Spleen (tissue), 11 donors: ENCODE measurements around the gene CPSF4L. TPM values are rescaled to one million over a fixed set of nuclear protein-coding genes. Genes with fewer than 3 reads are reported as not detected.

Experiments used
- DNase-seq: peaks from one replicate; pipeline ENCODE4 v3.0.0-alpha.2; 2020
- H3K27ac ChIP-seq, 8 donors: fragments of 200-600 bp; sonication (generic) in 7 of 8; 1 replicate in 4 of 8; 2 replicates in 4 of 8; pipeline versions ENCODE4 v1.5.0 to v1.8.0; 2016 to 2021; ENCODE audit warnings: inconsistent platforms in 4 of 8, mild to moderate bottlenecking in 4 of 8, moderate library complexity in 1 of 8
- H3K27me3 ChIP-seq, 7 donors: fragments of 200-600 bp; sonication (generic) in 6 of 7; replicated peaks in 1 of 7; 1 replicate in 4 of 7; 2 replicates in 3 of 7; pipeline versions ENCODE4 v1.5.0 to v1.8.0; 2016 to 2021; ENCODE audit warnings: inconsistent platforms in 3 of 7, mild to moderate bottlenecking in 1 of 7
- H3K36me3 ChIP-seq, 6 donors: fragments of 200-600 bp; sonication (generic) in 5 of 6; 1 replicate in 4 of 6; 2 replicates in 2 of 6; pipeline versions ENCODE4 v1.5.0 to v1.8.0; 2016 to 2021; ENCODE audit warnings: inconsistent platforms in 2 of 6
- H3K4me1 ChIP-seq, 6 donors: fragments of 200-600 bp; sonication (generic) in 5 of 6; 1 replicate in 3 of 6; 2 replicates in 3 of 6; pipeline versions ENCODE4 v1.5.0 to v1.8.0; 2016 to 2021; ENCODE audit warnings: inconsistent platforms in 3 of 6
- H3K4me3 ChIP-seq, 8 donors: fragments of 200-600 bp; sonication (generic) in 7 of 8; 1 replicate in 4 of 8; 2 replicates in 4 of 8; pipeline versions ENCODE4 v1.5.0 to v1.8.0; 2016 to 2021; ENCODE audit warnings: inconsistent platforms in 4 of 8, mild to moderate bottlenecking in 4 of 8, moderate library complexity in 2 of 8
- H3K9me3 ChIP-seq, 8 donors: fragments of 200-600 bp; sonication (generic) in 7 of 8; 1 replicate in 4 of 8; 2 replicates in 4 of 8; pipeline versions ENCODE4 v1.5.0 to v1.8.0; 2016 to 2021; ENCODE audit warnings: inconsistent platforms in 4 of 8
- CTCF ChIP-seq, 11 experiments: fragments of 200-600 bp in 7 of 11; fragments of 450-650 bp in 4 of 11; sonication (generic) in 4 of 11; IDR thresholded peaks in 8 of 11; conservative IDR thresholded peaks in 3 of 11; 1 replicate in 7 of 11; 2 replicates in 4 of 11; pipeline versions ENCODE4 v1.4.0 to v1.8.0; 2016 to 2021; ENCODE audit warnings: antibody characterized with exemption in 11 of 11, inconsistent platforms in 4 of 11, mild to moderate bottlenecking in 1 of 11
- POLR2A ChIP-seq, 3 donors: fragments of 450-650 bp; IDR thresholded peaks; one replicate each; pipeline ENCODE4 v1.5.1; 2017; ENCODE audit warnings: antibody characterized with exemption in 3 of 3, mild to moderate bottlenecking in 1 of 3
- POLR2AphosphoS5 ChIP-seq, 3 donors: sonication (generic); formaldehyde crosslinking; IDR thresholded peaks; one replicate each; pipeline ENCODE4 v1.5.1; 2017; ENCODE audit warnings: antibody characterized with exemption in 3 of 3
- WGBS, 5 donors: extraction: QIAGEN DNeasy Blood & Tissue Kit in 3 of 5; methylation state at CpG; one replicate each; pipeline versions ENCODE4 v1.1.5 to v1.1.7; 2013 to 2018; 5-methylcytosine and 5-hydroxymethylcytosine counted together
- intact Hi-C: fragments of 100-400 bp; cut with DNase I; formaldehyde crosslinking; loops from one replicate; pipeline ENCODE4 v1.15.0; 2023; ENCODE audit warnings: low total_unique reads
- polyA plus RNA-seq, 3 donors: library from polyadenylated mRNA; stranded (reverse); fragments of 200-250 nt; gene quantifications; one replicate each; pipeline ENCODE4 v1.2.1, GENCODE V29; 2013
- total RNA-seq, 7 donors: library from RNA; depleted of rRNA in 3 of 7; stranded (reverse); fragments of >200 nt in 3 of 7; fragmentation: NEBNext Ultra II Directional in 4 of 7; extraction: Animal tissue kit (Norgen Biotek cat#: 25700) in 4 of 7; gene quantifications; one replicate each; pipeline versions ENCODE4 v1.1.0 to v1.2.1, GENCODE V29; 2016 to 2021
- donor health status: healthy with polysubstance abuse.
- donor health status: DM: no; HTN: no; CAD: no; lungs with moderate emphysema.
- donor health status: DM: no; HTN: no; CAD: no.
- donor health status: Bipolar disorder and iron deficiency.
- donor health status: healthy.
- donor health status: DM: no; HTN: no; CAD: no.
- donor health status: DM: yes; HTN: yes; CAD: no.

CPSF4L gene
- total and polyA plus RNA-seq, 10 donors = not detected

- 69 to 86% (median 81%) methylated on average over 7 to 15 of the region's 15 CpGs for WGBS, 5 donors
- intact Hi-C loops = no loop called here
- H3K36me3 ChIP-seq = peaks cover 0 to 33% (median 12%) of the 10 kb centered on the region in 6 donors
- TF ChIP-seq POLR2A (IDR thresholded peaks at IDR 0.05) (no peak), POLR2AphosphoS5 (IDR thresholded peaks at IDR 0.05) (peak in 1 of 3 donors; percentile 68)
- H3K9me3 ChIP-seq = no peaks in the 10 kb centered on the region
- H3K27me3 ChIP-seq = no peaks in the 10 kb centered on the region
- H3K27ac ChIP-seq = peak overlapping the region in 3 of 8 donors; percentile 10 to 31 (median 27)
- no peak overlapping the region for H3K4me3 ChIP-seq
- no peak for DNase-seq
- peaks cover 9 to 77% (median 31%) of the 10 kb centered on the region in 6 donors for H3K4me1 ChIP-seq
Observed at GRCh38 chr17:73285603-73285908, 23.9 kb upstream of the CPSF4L start.

GRCh38 chr17:73284906-73285602 is 23.4 kb upstream of the CPSF4L start:
- H3K27me3 ChIP-seq = no peaks in the 10 kb centered on the region
- H3K9me3 ChIP-seq = no peaks in the 10 kb centered on the region
- 80 to 87% (median 85%) methylated on average over 13 to 20 of the region's 20 CpGs for WGBS, 5 donors
- peak overlapping the region in 4 of 8 donors; percentile 10 to 31 (median 26) for H3K27ac ChIP-seq
- no peak for DNase-seq
- no peak overlapping the region for H3K4me3 ChIP-seq
- intact Hi-C loops = no loop called here
- TF ChIP-seq POLR2A (IDR thresholded peaks at IDR 0.05) (no peak), POLR2AphosphoS5 (IDR thresholded peaks at IDR 0.05) (no peak), CTCF (IDR thresholded peaks at IDR 0.05 in 8 of 11, conservative IDR thresholded peaks at IDR 0.05 in 3 of 11) (no peak)
- H3K4me1 ChIP-seq = peaks cover 4 to 72% (median 26%) of the 10 kb centered on the region in 6 donors
- peaks cover 0 to 33% (median 12%) of the 10 kb centered on the region in 6 donors for H3K36me3 ChIP-seq

DNA sequence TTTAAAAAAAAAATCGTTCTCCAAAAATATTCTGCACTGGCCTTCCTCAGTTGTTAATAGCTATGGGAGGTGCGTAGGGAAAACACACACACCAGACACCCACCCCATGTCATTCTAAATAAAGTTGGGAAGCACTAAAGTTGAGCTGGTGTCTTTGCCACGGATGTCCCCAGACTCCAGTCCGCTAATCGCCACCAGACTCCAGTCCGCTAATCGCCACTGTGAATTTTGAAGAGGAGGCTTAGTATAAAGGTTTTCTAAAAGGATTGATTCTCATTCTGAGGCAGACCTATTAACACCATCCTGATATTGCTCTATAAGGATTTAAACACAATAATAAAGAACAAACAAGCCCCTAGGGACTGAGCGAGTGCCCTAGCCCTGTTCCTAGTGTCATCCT is 22.7 kb upstream of the CPSF4L start:
- peak overlapping the region in 1 of 8 donors; percentile 31 for H3K27ac ChIP-seq
- H3K9me3 ChIP-seq = no peaks in the 10 kb centered on the region
- H3K4me1 ChIP-seq = peaks cover 0 to 66% (median 22%) of the 10 kb centered on the region in 6 donors
- 80 to 82% (median 81%) methylated on average over 8 of the region's 8 CpGs for WGBS, 5 donors
- H3K27me3 ChIP-seq = peaks cover 0 to 4% (median 0%) of the 10 kb centered on the region in 7 donors
- DNase-seq = no peak
- H3K4me3 ChIP-seq = no peak overlapping the region
- intact Hi-C loops = no loop called here
- H3K36me3 ChIP-seq = peaks cover 0 to 33% (median 12%) of the 10 kb centered on the region in 6 donors
- no peak for TF ChIP-seq POLR2AphosphoS5 (IDR thresholded peaks at IDR 0.05)
- no peak for TF ChIP-seq POLR2A (IDR thresholded peaks at IDR 0.05)
- TF ChIP-seq CTCF (IDR thresholded peaks at IDR 0.05 in 8 of 11, conservative IDR thresholded peaks at IDR 0.05 in 3 of 11) = no peak

DNA sequence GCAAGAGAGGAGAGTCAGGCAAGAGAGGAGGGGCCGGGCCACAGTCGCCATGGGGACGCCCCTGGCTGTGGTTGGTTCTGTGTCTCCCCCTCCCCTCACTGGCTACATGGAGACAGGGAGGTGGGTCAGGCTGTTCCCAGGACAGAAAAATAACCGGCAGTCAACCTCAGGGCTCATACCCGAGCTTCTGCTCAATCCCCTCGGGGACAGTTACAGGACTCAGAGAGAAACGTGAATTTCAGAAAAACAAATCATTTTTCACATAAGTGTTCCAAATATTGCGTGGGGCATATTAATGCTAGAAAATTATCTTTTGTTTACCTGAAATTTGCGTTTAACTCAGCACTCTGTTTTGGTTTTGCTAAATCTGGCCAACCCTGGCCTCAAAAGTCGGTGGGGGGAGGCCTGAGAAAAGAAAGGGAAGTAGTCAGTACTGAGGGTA is 22.2 kb upstream of the CPSF4L start:
- Histone ChIP-seq H3K27ac (peak overlapping the region in 2 of 8 donors; percentile 11 to 20), H3K4me1 (peaks cover 0 to 66% (median 21%) of the 10 kb centered on the region in 6 donors), H3K9me3 (no peaks in the 10 kb centered on the region), H3K27me3 (peaks cover 0 to 4% (median 0%) of the 10 kb centered on the region in 7 donors), H3K4me3 (no peak overlapping the region), H3K36me3 (peaks cover 0 to 33% (median 12%) of the 10 kb centered on the region in 6 donors)
- DNase-seq = no peak
- intact Hi-C loops = no loop called here
- TF ChIP-seq POLR2A (IDR thresholded peaks at IDR 0.05) (no peak), POLR2AphosphoS5 (IDR thresholded peaks at IDR 0.05) (no peak), CTCF (IDR thresholded peaks at IDR 0.05 in 8 of 11, conservative IDR thresholded peaks at IDR 0.05 in 3 of 11) (no peak)
- 51 to 72% (median 65%) methylated on average over 10 of the region's 10 CpGs for WGBS, 5 donors
